ENCODE measurements around the gene NDUFS4.

DNA sequence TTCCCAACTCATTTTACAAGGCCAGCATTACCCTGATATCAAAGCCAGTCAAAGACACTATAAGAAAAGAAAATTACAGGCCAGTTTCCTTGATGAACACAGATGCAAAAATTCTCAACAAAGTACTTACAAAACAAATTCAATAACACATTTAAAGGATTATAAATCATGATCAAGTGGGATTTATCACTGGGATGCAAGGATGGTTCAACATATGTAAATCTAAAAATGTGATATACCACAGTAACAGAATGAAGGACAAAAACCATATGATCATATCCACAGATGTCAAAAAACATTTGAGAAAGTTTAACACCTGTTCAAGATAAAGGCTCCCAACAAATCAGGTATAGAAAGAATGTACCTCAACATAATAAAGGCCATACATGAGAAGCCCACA is 130.6 kb downstream of the NDUFS4 start:
- TF ChIP-seq POLR2AphosphoS5 (IDR thresholded peaks at IDR 0.05) (no peak), POLR2A (IDR thresholded peaks at IDR 0.05) (no peak)
- TF ChIP-seq, protein P1, sequence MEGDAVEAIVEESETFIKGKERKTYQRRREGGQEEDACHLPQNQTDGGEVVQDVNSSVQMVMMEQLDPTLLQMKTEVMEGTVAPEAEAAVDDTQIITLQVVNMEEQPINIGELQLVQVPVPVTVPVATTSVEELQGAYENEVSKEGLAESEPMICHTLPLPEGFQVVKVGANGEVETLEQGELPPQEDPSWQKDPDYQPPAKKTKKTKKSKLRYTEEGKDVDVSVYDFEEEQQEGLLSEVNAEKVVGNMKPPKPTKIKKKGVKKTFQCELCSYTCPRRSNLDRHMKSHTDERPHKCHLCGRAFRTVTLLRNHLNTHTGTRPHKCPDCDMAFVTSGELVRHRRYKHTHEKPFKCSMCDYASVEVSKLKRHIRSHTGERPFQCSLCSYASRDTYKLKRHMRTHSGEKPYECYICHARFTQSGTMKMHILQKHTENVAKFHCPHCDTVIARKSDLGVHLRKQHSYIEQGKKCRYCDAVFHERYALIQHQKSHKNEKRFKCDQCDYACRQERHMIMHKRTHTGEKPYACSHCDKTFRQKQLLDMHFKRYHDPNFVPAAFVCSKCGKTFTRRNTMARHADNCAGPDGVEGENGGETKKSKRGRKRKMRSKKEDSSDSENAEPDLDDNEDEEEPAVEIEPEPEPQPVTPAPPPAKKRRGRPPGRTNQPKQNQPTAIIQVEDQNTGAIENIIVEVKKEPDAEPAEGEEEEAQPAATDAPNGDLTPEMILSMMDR (IDR thresholded peaks at IDR 0.05): no peak
